ENCODE measurements around the gene RGSL1. TPM values are rescaled to one million over a fixed set of nuclear protein-coding genes. Genes with fewer than 3 reads are reported as not detected.

The RGSL1 gene
- polyA plus RNA-seq, 1 donor from 2014 or later = not detected

DNA sequence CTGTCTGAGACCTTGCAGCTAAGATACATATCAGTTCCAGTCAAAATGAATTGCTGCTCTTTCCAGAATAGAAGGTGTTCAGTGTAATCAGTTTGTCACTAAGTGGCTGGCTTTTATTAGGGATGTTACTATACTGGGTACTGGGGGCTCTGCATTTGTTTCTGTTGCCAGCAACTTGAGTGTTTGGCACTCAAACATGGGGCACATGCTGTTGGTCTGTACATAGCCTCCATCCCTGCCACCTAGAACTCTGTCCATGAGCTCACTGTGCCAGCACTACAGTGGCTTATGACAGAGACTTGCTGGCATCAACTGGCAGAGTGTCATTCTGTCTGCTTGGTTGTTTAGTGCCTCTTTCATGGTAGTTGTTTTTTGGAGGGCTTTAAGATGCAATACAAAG is 45.1 kb downstream of the RGSL1 start:
- no peaks in the 10 kb centered on the region for H3K79me2 ChIP-seq (replicated peaks; ENCODE audit: insufficient read depth, low read length)
- H3K27me3 ChIP-seq (ENCODE audit: insufficient read depth, low read depth, low read length) = no peaks in the 10 kb centered on the region
- no peaks in the 10 kb centered on the region for H3K9me3 ChIP-seq (ENCODE audit: low read length)
- H3K4me3 ChIP-seq (ENCODE audit: low read length) = no peak overlapping the region
- no peak overlapping the region for H2AFZ ChIP-seq (ENCODE audit: low read depth, low read length)
- no peaks in the 10 kb centered on the region for H3F3A ChIP-seq (ENCODE audit: insufficient read depth, low read length, poor library complexity, severe bottlenecking)
- TF ChIP-seq POLR2AphosphoS5 (IDR thresholded peaks at IDR 0.05) (no peak), EZH2 (IDR thresholded peaks at IDR 0.05; ENCODE audit: borderline replicate concordance, insufficient read depth, low read length, poor library complexity, severe bottlenecking) (no peak), SMC3 (conservative IDR thresholded peaks at IDR 0.05; ENCODE audit: poor library complexity) (no peak), CTCF (IDR thresholded peaks at IDR 0.05; ENCODE audit: poor library complexity, severe bottlenecking) (no peak), RAD21 (conservative IDR thresholded peaks at IDR 0.05) (no peak), MXI1 (conservative IDR thresholded peaks at IDR 0.05; ENCODE audit: poor library complexity, severe bottlenecking) (no peak), TAF1 (IDR thresholded peaks at IDR 0.05; ENCODE audit: low read depth) (no peak), EP300 (conservative IDR thresholded peaks at IDR 0.05; ENCODE audit: poor library complexity, severe bottlenecking) (no peak)
- TF ChIP-seq, protein P1, sequence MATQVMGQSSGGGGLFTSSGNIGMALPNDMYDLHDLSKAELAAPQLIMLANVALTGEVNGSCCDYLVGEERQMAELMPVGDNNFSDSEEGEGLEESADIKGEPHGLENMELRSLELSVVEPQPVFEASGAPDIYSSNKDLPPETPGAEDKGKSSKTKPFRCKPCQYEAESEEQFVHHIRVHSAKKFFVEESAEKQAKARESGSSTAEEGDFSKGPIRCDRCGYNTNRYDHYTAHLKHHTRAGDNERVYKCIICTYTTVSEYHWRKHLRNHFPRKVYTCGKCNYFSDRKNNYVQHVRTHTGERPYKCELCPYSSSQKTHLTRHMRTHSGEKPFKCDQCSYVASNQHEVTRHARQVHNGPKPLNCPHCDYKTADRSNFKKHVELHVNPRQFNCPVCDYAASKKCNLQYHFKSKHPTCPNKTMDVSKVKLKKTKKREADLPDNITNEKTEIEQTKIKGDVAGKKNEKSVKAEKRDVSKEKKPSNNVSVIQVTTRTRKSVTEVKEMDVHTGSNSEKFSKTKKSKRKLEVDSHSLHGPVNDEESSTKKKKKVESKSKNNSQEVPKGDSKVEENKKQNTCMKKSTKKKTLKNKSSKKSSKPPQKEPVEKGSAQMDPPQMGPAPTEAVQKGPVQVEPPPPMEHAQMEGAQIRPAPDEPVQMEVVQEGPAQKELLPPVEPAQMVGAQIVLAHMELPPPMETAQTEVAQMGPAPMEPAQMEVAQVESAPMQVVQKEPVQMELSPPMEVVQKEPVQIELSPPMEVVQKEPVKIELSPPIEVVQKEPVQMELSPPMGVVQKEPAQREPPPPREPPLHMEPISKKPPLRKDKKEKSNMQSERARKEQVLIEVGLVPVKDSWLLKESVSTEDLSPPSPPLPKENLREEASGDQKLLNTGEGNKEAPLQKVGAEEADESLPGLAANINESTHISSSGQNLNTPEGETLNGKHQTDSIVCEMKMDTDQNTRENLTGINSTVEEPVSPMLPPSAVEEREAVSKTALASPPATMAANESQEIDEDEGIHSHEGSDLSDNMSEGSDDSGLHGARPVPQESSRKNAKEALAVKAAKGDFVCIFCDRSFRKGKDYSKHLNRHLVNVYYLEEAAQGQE (IDR thresholded peaks at IDR 0.05; ENCODE audit: borderline replicate concordance) = no peak
- no peak overlapping the region for H3K4me2 ChIP-seq (ENCODE audit: low read length)
- H3K9me2 ChIP-seq (ENCODE audit: insufficient read depth, low read length) = no peaks in the 10 kb centered on the region
- no peak overlapping the region for H3K9ac ChIP-seq (ENCODE audit: low read length)
- H3K27ac ChIP-seq (ENCODE audit: low read length) = no peak overlapping the region
- no peaks in the 10 kb centered on the region for H3K36me3 ChIP-seq (ENCODE audit: insufficient read depth, low read length)
- H4K20me1 ChIP-seq (ENCODE audit: insufficient read depth) = no peaks in the 10 kb centered on the region

GRCh38 chr1:182495693-182496092 is 45.7 kb downstream of the RGSL1 start:
- Histone ChIP-seq H3K9me2 (ENCODE audit: insufficient read depth, low read length) (no peaks in the 10 kb centered on the region), H3K79me2 (replicated peaks; ENCODE audit: insufficient read depth, low read length) (no peaks in the 10 kb centered on the region), H3K4me2 (ENCODE audit: low read length) (no peak overlapping the region), H3K9ac (ENCODE audit: low read length) (no peak overlapping the region), H3K4me3 (ENCODE audit: low read length) (no peak overlapping the region), H3K36me3 (ENCODE audit: insufficient read depth, low read length) (no peaks in the 10 kb centered on the region), H3K9me3 (ENCODE audit: low read length) (no peaks in the 10 kb centered on the region), H2AFZ (ENCODE audit: low read depth, low read length) (no peak overlapping the region), H4K20me1 (ENCODE audit: insufficient read depth) (no peaks in the 10 kb centered on the region), H3F3A (ENCODE audit: insufficient read depth, low read length, poor library complexity, severe bottlenecking) (no peaks in the 10 kb centered on the region), H3K27ac (ENCODE audit: low read length) (no peak overlapping the region), H3K27me3 (ENCODE audit: insufficient read depth, low read depth, low read length) (no peaks in the 10 kb centered on the region)
- TF ChIP-seq POLR2AphosphoS5 (IDR thresholded peaks at IDR 0.05) = no peak
- no peak for TF ChIP-seq RAD21 (conservative IDR thresholded peaks at IDR 0.05)
- TF ChIP-seq SMC3 (conservative IDR thresholded peaks at IDR 0.05; ENCODE audit: poor library complexity) = no peak
- TF ChIP-seq EP300 (conservative IDR thresholded peaks at IDR 0.05; ENCODE audit: poor library complexity, severe bottlenecking) = no peak
- TF ChIP-seq TAF1 (IDR thresholded peaks at IDR 0.05; ENCODE audit: low read depth) = no peak
- TF ChIP-seq, protein P1 (IDR thresholded peaks at IDR 0.05; ENCODE audit: borderline replicate concordance) = no peak
- no peak for TF ChIP-seq MXI1 (conservative IDR thresholded peaks at IDR 0.05; ENCODE audit: poor library complexity, severe bottlenecking)
- no peak for TF ChIP-seq CTCF (IDR thresholded peaks at IDR 0.05; ENCODE audit: poor library complexity, severe bottlenecking)
- TF ChIP-seq EZH2 (IDR thresholded peaks at IDR 0.05; ENCODE audit: borderline replicate concordance, insufficient read depth, low read length, poor library complexity, severe bottlenecking) = no peak

Data from neural cell (in vitro differentiated cells).